BJ (cell line): ENCODE measurements around the gene FAM162A. TPM values are rescaled to one million over a fixed set of nuclear protein-coding genes. Genes with fewer than 3 reads are reported as not detected.

Experiments
- CTCF ChIA-PET: fragments of 350-600 bp; formaldehyde crosslinking; extraction: SDS; loops from one replicate; lab custom pipeline; 2021; ENCODE audit warnings: antibody characterized with exemption, inconsistent platforms; lab: Yijun Ruan, JAX
- POLR2A ChIA-PET: fragments of 300-600 bp; sonication (Branson Sonifier 250); formaldehyde crosslinking; extraction: SDS; loops from one replicate; lab custom pipeline; 2021; ENCODE audit warnings: antibody characterized with exemption; lab: Charles Lee
- DNase-seq: peaks from one replicate; pipeline ENCODE4 v3.0.0-alpha.2; 2011; ENCODE audit warnings: low read depth
- H3K27me3 ChIP-seq: 2 replicates; pipeline ENCODE4 v1.6.0; 2011; ENCODE audit warnings: low read length; ENCODE audit not compliant: control insufficient read depth, insufficient read depth
- H3K36me3 ChIP-seq: 2 replicates; pipeline ENCODE4 v1.5.1; 2011; ENCODE audit warnings: low read length; ENCODE audit not compliant: control insufficient read depth, insufficient read depth
- H3K4me3 ChIP-seq: 2 replicates; pipeline ENCODE4 v1.5.1; 2011; ENCODE audit warnings: low read depth, mild to moderate bottlenecking, control low read depth, low read length
- polyA plus RNA-seq: library from polyadenylated mRNA; depleted of rRNA; stranded (reverse); fragments of >200 nt; gene quantifications from 2 replicates; pipeline ENCODE4 v1.2.3, GENCODE V29; 2011
- TF ChIP-seq, protein P1 (sequence below): IDR thresholded peaks from 2 replicates; pipeline ENCODE4 v1.5.1; 2011; ENCODE audit warnings: low read depth, mild to moderate bottlenecking, control low read depth, inconsistent platforms, low read length, moderate library complexity; ENCODE audit not compliant: insufficient read depth

The FAM162A gene
- polyA plus RNA-seq, 1 experiment = 23.9 TPM

DNA sequence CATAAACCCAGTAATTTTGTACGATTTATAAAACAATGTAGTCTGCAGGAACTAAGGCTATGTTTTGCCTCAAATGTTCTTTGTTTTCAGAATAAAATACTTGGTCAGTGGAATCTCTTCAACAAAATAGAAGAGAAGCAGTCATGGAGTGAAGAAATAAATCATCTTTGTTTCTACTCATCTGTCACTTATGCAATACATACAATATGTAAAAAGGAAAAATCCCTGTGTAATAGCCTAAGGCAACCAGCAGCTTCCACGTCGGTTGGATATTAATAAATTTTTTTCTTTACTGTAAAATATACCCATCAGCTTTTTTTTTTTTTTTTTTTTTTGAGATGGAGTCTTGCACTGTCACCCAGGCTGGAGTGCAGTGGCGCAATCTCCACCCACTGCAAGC lies 37.1 kb downstream of the FAM162A start:
- Histone ChIP-seq H3K4me3 (no peak overlapping the region), H3K27me3 (no peaks in the 10 kb centered on the region), H3K36me3 (peaks cover 1% of the 10 kb centered on the region)
- POLR2A ChIA-PET = no interaction called here
- CTCF ChIA-PET = interaction anchor here (0.6 kb wide), 1 partner anchor 268 kb away, joined by 3 read pairs; no protein-coding TSS in a partner anchor
- DNase-seq = no peak
- TF ChIP-seq, protein P1, sequence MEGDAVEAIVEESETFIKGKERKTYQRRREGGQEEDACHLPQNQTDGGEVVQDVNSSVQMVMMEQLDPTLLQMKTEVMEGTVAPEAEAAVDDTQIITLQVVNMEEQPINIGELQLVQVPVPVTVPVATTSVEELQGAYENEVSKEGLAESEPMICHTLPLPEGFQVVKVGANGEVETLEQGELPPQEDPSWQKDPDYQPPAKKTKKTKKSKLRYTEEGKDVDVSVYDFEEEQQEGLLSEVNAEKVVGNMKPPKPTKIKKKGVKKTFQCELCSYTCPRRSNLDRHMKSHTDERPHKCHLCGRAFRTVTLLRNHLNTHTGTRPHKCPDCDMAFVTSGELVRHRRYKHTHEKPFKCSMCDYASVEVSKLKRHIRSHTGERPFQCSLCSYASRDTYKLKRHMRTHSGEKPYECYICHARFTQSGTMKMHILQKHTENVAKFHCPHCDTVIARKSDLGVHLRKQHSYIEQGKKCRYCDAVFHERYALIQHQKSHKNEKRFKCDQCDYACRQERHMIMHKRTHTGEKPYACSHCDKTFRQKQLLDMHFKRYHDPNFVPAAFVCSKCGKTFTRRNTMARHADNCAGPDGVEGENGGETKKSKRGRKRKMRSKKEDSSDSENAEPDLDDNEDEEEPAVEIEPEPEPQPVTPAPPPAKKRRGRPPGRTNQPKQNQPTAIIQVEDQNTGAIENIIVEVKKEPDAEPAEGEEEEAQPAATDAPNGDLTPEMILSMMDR = no peak

DNA sequence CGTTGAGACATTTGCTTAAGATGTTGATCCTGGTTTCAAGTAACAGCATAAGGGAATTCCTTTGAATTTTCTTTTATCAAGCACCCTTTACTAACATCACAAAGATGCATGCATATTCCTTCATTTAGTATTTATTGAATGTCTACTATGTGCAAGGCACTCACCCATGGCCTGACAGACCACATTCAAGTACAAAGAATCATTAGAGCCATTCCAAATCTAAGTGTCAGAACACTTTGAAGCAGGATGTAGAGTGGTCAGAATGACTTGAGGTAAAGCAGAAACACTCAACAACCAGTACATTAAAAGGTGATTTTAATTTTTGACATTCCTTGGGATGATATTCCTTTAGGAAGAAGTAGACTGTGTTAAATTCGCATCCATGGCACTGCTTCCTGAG lies 37.9 kb downstream of the FAM162A start:
- ChIA-PET POLR2A (no interaction called here), CTCF (no interaction called here)
- TF ChIP-seq, protein P1 = no peak
- no peak for DNase-seq
- Histone ChIP-seq H3K36me3 (peaks cover 6% of the 10 kb centered on the region), H3K27me3 (no peaks in the 10 kb centered on the region), H3K4me3 (no peak overlapping the region)

DNA sequence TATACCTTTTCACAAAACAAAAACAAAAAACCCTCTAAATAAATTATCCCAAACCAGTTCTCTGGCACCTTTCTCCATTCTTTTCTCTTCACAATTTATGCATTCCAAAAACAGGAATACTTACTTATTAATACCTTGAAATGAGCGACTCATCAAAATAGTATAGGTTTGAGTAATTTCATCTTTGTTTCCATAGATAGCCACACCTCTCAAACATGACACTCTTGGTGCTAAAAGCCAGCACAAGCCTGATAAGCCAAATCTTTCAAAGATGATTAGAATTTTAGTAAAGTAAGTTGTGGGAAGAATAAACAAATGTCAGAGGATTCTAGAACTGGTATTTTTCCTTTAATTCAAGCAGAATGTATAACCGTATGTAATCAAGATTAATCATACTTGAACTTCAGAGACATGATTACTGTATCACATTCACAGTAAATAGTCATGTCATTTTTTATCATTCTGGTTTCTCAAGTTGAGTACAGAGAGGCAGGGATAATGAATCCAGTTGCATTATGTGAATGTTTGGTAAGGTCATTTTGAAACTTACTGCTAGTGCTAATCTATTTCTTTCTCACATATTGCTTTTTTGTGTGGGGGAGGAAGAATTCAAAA lies 44.0 kb downstream of the FAM162A start:
- no peak for DNase-seq

DNA sequence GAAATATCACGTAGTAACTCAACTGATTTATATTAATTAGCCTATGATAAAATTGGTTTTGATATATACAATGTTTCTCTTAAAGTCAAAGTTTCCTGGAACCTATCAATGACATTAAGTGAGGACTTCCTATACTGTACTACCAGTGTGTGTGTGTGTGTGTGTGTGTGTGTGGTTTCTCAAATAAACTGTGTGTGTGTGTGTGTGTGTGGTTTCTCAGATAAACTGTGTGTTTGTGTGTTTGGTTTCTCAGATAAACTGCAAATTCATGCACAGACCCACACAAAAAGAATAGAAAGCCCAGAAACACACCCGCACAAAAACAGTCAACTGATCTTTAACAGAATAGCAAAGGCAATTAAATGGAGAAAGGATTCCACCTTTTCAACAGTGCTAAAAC lies 46.4 kb downstream of the FAM162A start:
- ChIA-PET POLR2A (no interaction called here), CTCF (no interaction called here)
- Histone ChIP-seq H3K4me3 (no peak overlapping the region), H3K27me3 (no peaks in the 10 kb centered on the region), H3K36me3 (peaks cover 8% of the 10 kb centered on the region)
- TF ChIP-seq, protein P1 = no peak
- no peak for DNase-seq

More for the DNA sequence above, 44.0 kb downstream of the FAM162A start:
- peaks cover 8% of the 10 kb centered on the region for H3K36me3 ChIP-seq
- H3K4me3 ChIP-seq = no peak overlapping the region
- ChIA-PET POLR2A (no interaction called here), CTCF (no interaction called here)
- no peaks in the 10 kb centered on the region for H3K27me3 ChIP-seq
- TF ChIP-seq, protein P1 = no peak

DNA sequence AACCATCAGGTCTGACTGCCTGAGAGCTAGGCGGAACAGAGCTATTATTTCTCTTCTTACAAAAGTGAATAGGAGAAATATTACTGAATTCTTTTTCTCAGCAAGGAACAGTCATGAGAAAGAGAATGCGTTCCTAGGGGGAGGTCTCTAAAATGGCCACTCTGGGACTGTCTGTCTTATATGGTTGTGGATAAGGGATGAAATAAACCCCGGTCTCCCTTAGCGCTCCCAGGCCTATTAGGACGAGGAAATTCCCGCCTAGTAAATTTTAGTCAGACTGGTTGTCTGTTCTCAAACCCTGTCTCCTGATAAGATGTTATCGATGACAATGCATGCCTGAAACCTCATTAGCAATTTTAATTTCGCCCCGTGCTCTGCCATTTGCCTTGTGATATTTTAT lies 52.0 kb downstream of the FAM162A start:
- no peak for DNase-seq
- Histone ChIP-seq H3K36me3 (peaks cover 9% of the 10 kb centered on the region), H3K27me3 (no peaks in the 10 kb centered on the region), H3K4me3 (no peak overlapping the region)
- TF ChIP-seq, protein P1 = no peak
- CTCF ChIA-PET = no interaction called here
- POLR2A ChIA-PET = no interaction called here
